GM19468 (cell line): ENCODE results near the gene KRTAP10-1.
"Not testable (repeated sequence)": the region's sequence is repeated elsewhere in the genome, so short reads cannot be mapped to it uniquely, and the experiment has no call there.

Experiments used
- ATAC-seq: cut with Tn5 transposase; IDR thresholded peaks from one replicate; pipeline ENCODE4 v1.9.1; 2021; ENCODE audit warnings: mild to moderate bottlenecking, moderate library complexity, moderate number of reproducible peaks; ENCODE audit not compliant: unreplicated experiment; ENCODE audit errors: extremely low read depth

Gene KRTAP10-1

GRCh38 chr21:44550807-44551206, 10.8 kb upstream of the KRTAP10-1 start:
- no peak for ATAC-seq

- not testable (repeated sequence) for ATAC-seq
These were observed 10.3 kb upstream of the KRTAP10-1 start for GRCh38 chr21:44550285-44550684.

- ATAC-seq: no peak
These were observed 9.7 kb upstream of the KRTAP10-1 start for GRCh38 chr21:44549525-44550211.

- ATAC-seq: no peak
These were observed 8.9 kb upstream of the KRTAP10-1 start for GRCh38 chr21:44548922-44549321.

- ATAC-seq: no peak
These were observed 8.4 kb upstream of the KRTAP10-1 start for GRCh38 chr21:44548381-44548780.

GRCh38 chr21:44547656-44548331, 7.8 kb upstream of the KRTAP10-1 start:
- no peak for ATAC-seq

- ATAC-seq: no peak
These were observed 4.6 kb upstream of the KRTAP10-1 start for GRCh38 chr21:44544566-44544965.

GRCh38 chr21:44542716-44543115, 2.7 kb upstream of the KRTAP10-1 start:
- no peak for ATAC-seq

- no peak for ATAC-seq
These were observed 820 bp upstream of the KRTAP10-1 start for GRCh38 chr21:44540741-44541288.

- ATAC-seq: no peak
These were observed 949 bp downstream of the KRTAP10-1 start for GRCh38 chr21:44539046-44539445.

GRCh38 chr21:44537930-44538911, 1.8 kb downstream of the KRTAP10-1 start:
- no peak for ATAC-seq

- no peak for ATAC-seq
These were observed 4.0 kb downstream of the KRTAP10-1 start for GRCh38 chr21:44535963-44536362.

- no peak for ATAC-seq
These were observed 5.3 kb downstream of the KRTAP10-1 start for GRCh38 chr21:44534688-44535087.

GRCh38 chr21:44533891-44534627, 5.9 kb downstream of the KRTAP10-1 start:
- no peak for ATAC-seq

- ATAC-seq: no peak
These were observed 6.7 kb downstream of the KRTAP10-1 start for GRCh38 chr21:44533121-44533890.

GRCh38 chr21:44532712-44533111, 7.3 kb downstream of the KRTAP10-1 start:
- no peak for ATAC-seq

- ATAC-seq: no peak
These were observed 8.1 kb downstream of the KRTAP10-1 start for GRCh38 chr21:44531606-44532564.
